HL-60 (cell line): ENCODE results near the gene DPP6.

Experiments
- DNase-seq, 2 experiments: peaks; one replicate each; pipeline ENCODE4 v3.0.0-alpha.2; 2010 to 2020; ENCODE audit warnings: low read depth in 1 of 2, low spot score in 1 of 2
- H3K27ac ChIP-seq: fragments of 250-450 bp; sonication (Bioruptor Pico); replicated peaks from 2 replicates; pipeline ENCODE4 v1.5.1; 2020; ENCODE audit warnings: mild to moderate bottlenecking, moderate library complexity
- H3K27me3 ChIP-seq: fragments of 250-450 bp; sonication (Bioruptor Pico); 2 replicates; pipeline ENCODE4 v1.5.1; 2021; ENCODE audit warnings: mild to moderate bottlenecking, moderate library complexity; ENCODE audit not compliant: insufficient read depth, poor library complexity, severe bottlenecking
- H3K4me3 ChIP-seq: replicated peaks from 2 replicates; pipeline ENCODE4 v1.5.1; 2011; ENCODE audit warnings: mild to moderate bottlenecking, control low read depth, low read length; ENCODE audit not compliant: insufficient read depth
- GABPA ChIP-seq: IDR thresholded peaks from 2 replicates; pipeline ENCODE4 v1.6.1; 2012; ENCODE audit warnings: low read depth
- POLR2AphosphoS5 ChIP-seq: IDR thresholded peaks from 2 replicates; pipeline ENCODE4 v1.6.1; 2012; ENCODE audit warnings: low read depth
- SPI1 ChIP-seq: IDR thresholded peaks from 2 replicates; pipeline ENCODE4 v1.6.1; 2012; ENCODE audit warnings: low read depth, mild to moderate bottlenecking, borderline replicate concordance
- TF ChIP-seq, protein P1 (sequence below): IDR thresholded peaks from 2 replicates; pipeline ENCODE4 v1.6.1; 2012; ENCODE audit warnings: low read depth; ENCODE audit not compliant: insufficient replicate concordance
- TF ChIP-seq, protein P2 (sequence below): IDR thresholded peaks from one replicate; pipeline ENCODE4 v1.5.1; 2011; ENCODE audit warnings: low read length, control low read depth, inconsistent platforms; ENCODE audit not compliant: insufficient read depth

The DPP6 gene

DNA sequence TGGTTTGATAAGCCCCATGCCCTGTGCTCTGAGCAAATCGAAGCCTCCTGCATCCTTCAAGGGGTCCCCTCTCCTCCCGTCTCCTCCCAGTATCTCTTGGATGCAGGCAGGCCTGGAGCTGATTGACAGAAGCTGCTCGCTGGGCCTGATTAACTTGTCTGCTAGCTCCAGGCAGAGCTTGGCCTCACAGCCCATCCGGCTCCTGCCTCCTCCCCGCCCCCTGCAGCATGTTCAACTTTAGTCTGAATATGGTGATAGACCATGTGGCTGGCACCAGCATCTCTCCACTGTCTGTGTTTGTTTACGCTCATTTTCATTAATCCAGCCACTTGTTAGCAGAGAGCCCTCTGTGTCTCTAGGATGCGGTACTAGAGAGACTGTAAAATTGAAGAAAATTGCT is 432.2 kb downstream of the DPP6 start:
- H3K4me3 ChIP-seq: no peak overlapping the region
- no peaks in the 10 kb centered on the region for H3K27me3 ChIP-seq
- no peak for DNase-seq
- TF ChIP-seq, protein P1, sequence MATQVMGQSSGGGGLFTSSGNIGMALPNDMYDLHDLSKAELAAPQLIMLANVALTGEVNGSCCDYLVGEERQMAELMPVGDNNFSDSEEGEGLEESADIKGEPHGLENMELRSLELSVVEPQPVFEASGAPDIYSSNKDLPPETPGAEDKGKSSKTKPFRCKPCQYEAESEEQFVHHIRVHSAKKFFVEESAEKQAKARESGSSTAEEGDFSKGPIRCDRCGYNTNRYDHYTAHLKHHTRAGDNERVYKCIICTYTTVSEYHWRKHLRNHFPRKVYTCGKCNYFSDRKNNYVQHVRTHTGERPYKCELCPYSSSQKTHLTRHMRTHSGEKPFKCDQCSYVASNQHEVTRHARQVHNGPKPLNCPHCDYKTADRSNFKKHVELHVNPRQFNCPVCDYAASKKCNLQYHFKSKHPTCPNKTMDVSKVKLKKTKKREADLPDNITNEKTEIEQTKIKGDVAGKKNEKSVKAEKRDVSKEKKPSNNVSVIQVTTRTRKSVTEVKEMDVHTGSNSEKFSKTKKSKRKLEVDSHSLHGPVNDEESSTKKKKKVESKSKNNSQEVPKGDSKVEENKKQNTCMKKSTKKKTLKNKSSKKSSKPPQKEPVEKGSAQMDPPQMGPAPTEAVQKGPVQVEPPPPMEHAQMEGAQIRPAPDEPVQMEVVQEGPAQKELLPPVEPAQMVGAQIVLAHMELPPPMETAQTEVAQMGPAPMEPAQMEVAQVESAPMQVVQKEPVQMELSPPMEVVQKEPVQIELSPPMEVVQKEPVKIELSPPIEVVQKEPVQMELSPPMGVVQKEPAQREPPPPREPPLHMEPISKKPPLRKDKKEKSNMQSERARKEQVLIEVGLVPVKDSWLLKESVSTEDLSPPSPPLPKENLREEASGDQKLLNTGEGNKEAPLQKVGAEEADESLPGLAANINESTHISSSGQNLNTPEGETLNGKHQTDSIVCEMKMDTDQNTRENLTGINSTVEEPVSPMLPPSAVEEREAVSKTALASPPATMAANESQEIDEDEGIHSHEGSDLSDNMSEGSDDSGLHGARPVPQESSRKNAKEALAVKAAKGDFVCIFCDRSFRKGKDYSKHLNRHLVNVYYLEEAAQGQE: no peak
- TF ChIP-seq, protein P2, sequence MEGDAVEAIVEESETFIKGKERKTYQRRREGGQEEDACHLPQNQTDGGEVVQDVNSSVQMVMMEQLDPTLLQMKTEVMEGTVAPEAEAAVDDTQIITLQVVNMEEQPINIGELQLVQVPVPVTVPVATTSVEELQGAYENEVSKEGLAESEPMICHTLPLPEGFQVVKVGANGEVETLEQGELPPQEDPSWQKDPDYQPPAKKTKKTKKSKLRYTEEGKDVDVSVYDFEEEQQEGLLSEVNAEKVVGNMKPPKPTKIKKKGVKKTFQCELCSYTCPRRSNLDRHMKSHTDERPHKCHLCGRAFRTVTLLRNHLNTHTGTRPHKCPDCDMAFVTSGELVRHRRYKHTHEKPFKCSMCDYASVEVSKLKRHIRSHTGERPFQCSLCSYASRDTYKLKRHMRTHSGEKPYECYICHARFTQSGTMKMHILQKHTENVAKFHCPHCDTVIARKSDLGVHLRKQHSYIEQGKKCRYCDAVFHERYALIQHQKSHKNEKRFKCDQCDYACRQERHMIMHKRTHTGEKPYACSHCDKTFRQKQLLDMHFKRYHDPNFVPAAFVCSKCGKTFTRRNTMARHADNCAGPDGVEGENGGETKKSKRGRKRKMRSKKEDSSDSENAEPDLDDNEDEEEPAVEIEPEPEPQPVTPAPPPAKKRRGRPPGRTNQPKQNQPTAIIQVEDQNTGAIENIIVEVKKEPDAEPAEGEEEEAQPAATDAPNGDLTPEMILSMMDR: no peak
- TF ChIP-seq SPI1 (no peak), POLR2AphosphoS5 (no peak), GABPA (no peak)
- H3K27ac ChIP-seq: no peak overlapping the region

DNA sequence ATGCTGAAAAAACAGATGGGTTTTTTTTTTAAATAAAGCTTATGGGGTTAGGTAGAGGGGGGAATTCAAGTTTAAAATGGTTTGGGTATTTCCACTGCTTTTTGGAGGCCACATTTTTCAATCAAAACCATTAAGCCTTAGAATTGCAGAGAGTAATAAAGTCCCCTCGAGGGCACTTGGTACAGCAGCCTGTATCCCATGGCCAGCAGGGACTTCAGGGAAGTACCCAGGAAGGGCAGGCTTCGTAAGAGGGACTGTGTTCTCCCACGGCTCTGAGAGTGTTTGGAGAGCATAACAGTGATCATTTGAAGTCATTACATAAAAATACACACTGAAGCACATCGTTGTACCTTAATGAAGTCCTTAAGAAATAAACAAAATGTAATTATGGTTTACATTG is 432.7 kb downstream of the DPP6 start:
- H3K27ac ChIP-seq: no peak overlapping the region
- no peak for DNase-seq
- no peaks in the 10 kb centered on the region for H3K27me3 ChIP-seq
- TF ChIP-seq GABPA (no peak), SPI1 (no peak), POLR2AphosphoS5 (no peak)
- TF ChIP-seq, protein P1: no peak
- TF ChIP-seq, protein P2: no peak
- H3K4me3 ChIP-seq: no peak overlapping the region

DNA sequence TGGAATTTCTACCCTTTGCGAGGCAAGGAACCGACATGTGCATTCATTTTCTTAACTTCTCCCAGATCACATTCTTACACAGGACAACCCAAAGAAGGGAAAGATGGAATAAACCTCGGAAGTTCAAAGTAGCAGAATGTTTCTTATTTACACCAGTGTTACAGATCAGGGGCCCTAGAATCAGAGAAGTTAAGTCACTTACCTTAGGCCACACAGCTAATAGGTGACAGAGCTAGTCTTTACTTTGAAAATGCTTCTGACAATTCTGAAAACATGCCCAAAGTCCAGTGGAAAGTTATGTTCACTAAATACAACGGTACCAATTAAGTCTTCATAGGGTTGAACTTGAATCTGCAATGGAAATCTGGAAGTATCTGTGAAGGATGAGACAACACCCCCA is 437.7 kb downstream of the DPP6 start:
- no peak for DNase-seq
- no peak overlapping the region for H3K27ac ChIP-seq
- no peak for TF ChIP-seq POLR2AphosphoS5
- H3K4me3 ChIP-seq: no peak overlapping the region
- H3K27me3 ChIP-seq: no peaks in the 10 kb centered on the region

DNA sequence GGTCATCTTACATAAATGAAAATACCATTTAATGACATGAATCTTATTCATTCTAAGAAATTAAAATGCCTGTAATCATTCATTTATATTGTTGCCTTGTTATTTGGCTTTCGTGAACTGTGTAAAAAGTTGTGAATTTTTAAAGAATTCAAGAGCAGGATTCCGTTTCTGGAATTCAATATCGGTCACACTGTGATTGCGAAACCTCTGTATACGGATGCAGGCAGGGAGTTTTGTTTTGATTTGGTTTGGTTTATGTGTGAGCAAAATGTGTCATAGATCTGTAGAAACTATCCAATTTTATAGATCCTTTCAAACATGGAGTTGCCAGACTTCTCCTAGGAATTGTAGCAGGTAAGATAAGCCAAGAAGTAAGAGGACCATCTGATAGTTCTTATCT is 441.4 kb downstream of the DPP6 start:
- TF ChIP-seq POLR2AphosphoS5 (no peak), SPI1 (no peak), GABPA (no peak)
- TF ChIP-seq, protein P2: no peak
- TF ChIP-seq, protein P1: no peak
- Histone ChIP-seq H3K27me3 (no peaks in the 10 kb centered on the region), H3K27ac (no peak overlapping the region), H3K4me3 (no peak overlapping the region)
- no peak for DNase-seq
